AG04449 (cell line): ENCODE data around the gene CAMTA1.

Experiments
- CTCF ChIA-PET: fragments of 350-600 bp; formaldehyde crosslinking; extraction: SDS; loops from one replicate; lab custom pipeline; 2021; ENCODE audit warnings: antibody characterized with exemption; lab: Yijun Ruan, JAX
- POLR2A ChIA-PET: fragments of 400-600, 350-600 bp; formaldehyde crosslinking; extraction: SDS; loops from one replicate; lab custom pipeline; 2020; ENCODE audit warnings: antibody characterized with exemption, inconsistent platforms; lab: Yijun Ruan, JAX
- DNase-seq: peaks from one replicate; pipeline ENCODE4 v3.0.0-alpha.2; 2010; ENCODE audit warnings: low read depth, low spot score
- H3K4me3 ChIP-seq: 2 replicates; pipeline ENCODE4 v1.5.1; 2011; ENCODE audit warnings: low read depth, mild to moderate bottlenecking, control low read depth, low read length
- CTCF ChIP-seq: IDR thresholded peaks from one replicate; pipeline ENCODE4 v1.5.1; 2011; ENCODE audit warnings: mild to moderate bottlenecking, moderate library complexity, low read length, control low read depth, inconsistent platforms; ENCODE audit not compliant: insufficient read depth; ENCODE audit errors: missing control alignments

Gene CAMTA1

GRCh38 chr1:7039590-7040220, 254.5 kb downstream of the CAMTA1 start:
- ChIA-PET POLR2A (no interaction called here), CTCF (interaction anchor here (1.1 to 5.3 kb wide), 5 partner anchors 13 to 628 kb away, joined by 5 to 73 read pairs (median 35); no protein-coding TSS in a partner anchor)
- no peak for DNase-seq
- H3K4me3 ChIP-seq = no peak overlapping the region
- TF ChIP-seq CTCF = no peak

DNA sequence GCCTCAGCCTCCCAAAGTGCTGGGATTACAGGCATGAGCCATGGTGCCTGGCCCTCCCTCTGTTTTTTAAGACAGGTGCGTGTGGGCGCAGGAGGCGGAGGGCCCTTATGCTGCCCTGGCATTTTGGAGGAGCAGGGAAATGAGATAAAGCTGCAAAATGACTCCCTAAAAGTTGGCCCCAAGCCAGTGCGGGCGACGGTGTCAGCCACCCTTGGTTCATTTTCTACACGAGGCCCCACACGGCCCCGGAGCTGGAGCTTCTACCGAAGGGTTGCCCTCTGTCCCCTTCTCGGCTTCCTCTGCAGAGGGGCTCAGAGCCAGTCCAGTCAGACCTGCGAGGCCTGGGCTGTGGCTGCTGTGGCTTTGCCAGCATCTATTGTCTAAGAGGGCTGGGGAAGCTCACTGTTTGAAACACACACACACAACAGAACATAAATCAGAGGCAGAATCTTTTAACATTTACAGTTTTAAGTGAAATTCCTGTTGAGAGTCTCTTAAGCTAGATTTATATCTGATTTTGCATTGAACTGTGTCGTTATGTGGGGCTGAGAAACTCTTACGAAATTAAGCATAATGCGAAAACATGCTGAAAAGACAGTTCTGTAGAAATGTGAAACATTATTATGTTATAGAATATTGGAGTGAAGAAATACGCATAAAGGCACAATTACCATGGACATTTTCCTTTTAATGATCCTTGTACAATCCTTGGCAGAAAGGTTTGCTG, 255.9 kb downstream of the CAMTA1 start:
- CTCF ChIA-PET = interaction anchor here (0.8 to 5.4 kb wide), 19 partner anchors 9 to 626 kb away, joined by 3 to 73 read pairs (median 9); no protein-coding TSS in a partner anchor
- no peak overlapping the region for H3K4me3 ChIP-seq
- TF ChIP-seq CTCF = no peak
- no peak for DNase-seq
- POLR2A ChIA-PET = no interaction called here

GRCh38 chr1:7042322-7043190, 257.3 kb downstream of the CAMTA1 start:
- CTCF ChIA-PET = interaction anchor here (0.6 to 5.4 kb wide), 62 partner anchors 8 to 729 kb away, joined by 3 to 73 read pairs (median 4); no protein-coding TSS in a partner anchor
- peak; percentile 17 for TF ChIP-seq CTCF
- POLR2A ChIA-PET = no interaction called here
- no peak for DNase-seq
- H3K4me3 ChIP-seq = no peak overlapping the region

DNA sequence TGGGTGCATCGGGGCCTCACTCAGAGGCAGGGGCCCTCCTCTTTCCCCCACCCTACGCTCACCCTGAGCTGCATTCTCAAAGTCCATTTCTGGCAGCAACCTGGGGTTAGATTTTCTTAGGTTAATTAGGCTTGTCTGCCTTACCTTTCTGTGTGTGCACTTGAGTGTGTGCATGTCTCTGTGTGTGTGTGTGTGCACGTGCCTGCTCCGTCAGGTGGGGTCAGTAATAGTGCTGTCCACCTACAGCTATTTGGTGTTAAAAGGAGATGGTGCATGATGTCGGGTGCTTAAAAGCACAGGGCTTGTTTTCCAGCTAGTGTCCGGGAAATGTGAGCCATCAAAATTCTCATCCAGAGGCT, 257.9 kb downstream of the CAMTA1 start:
- ChIA-PET CTCF (interaction anchor here (0.8 to 5.4 kb wide), 41 partner anchors 8 to 729 kb away, joined by 3 to 73 read pairs (median 6); no protein-coding TSS in a partner anchor), POLR2A (no interaction called here)
- TF ChIP-seq CTCF = no peak
- DNase-seq = no peak
- H3K4me3 ChIP-seq = no peak overlapping the region

DNA sequence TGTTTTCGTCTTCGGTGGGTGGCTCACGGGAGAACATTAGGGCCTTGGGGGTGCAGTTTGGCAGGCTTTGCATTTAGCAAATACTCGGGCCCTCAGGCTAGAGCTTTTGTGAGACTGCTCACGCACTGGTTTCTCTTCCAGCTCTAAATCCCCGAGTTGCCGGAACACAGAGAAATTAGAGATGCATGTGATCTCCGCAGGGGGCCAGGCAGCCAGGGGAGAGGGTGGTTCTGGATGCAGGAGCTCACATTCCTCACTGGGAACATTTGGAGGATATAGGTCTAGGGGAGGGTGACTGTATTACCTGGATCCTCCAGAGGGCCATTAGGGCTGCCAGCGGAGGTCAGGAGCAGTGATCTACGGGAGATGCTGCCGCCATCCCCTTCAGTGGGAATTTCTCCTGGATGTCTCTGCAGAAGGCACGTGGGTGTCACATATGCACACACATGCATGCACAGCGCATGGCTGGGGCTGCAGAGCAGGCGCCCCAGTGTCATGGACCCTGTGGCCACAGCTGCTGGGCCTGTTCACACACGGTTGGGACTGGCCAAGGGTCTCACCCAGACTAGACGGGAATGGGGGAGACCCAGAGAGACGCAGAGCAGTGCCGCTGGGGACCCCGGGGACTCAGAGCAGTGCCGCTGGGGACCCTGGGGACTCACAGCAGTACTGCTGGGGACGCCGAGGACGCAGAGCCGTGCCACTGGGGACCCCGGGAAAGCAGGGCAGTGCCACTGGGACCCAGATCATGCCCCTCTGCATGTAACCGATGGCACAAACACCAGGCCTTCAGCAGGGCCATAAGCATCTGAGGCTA, 258.7 kb downstream of the CAMTA1 start:
- ChIA-PET POLR2A (no interaction called here), CTCF (interaction anchor here (0.8 to 5.4 kb wide), 24 partner anchors 9 to 709 kb away, joined by 3 to 73 read pairs (median 11); no protein-coding TSS in a partner anchor)
- no peak for DNase-seq
- TF ChIP-seq CTCF = no peak
- H3K4me3 ChIP-seq = no peak overlapping the region
